Ishikawa (cell line): ENCODE measurements around the gene ACER1.

Experiments used
- CREB1 ChIP-seq: IDR thresholded peaks from 2 replicates; pipeline ENCODE4 v1.6.1; 2012; ENCODE audit warnings: low read depth
- FOXM1 ChIP-seq: IDR thresholded peaks from 2 replicates; pipeline ENCODE4 v1.6.1; 2012; ENCODE audit warnings: low read depth, borderline replicate concordance
- RAD21 ChIP-seq: IDR thresholded peaks from 2 replicates; pipeline ENCODE4 v1.6.1; 2012; ENCODE audit warnings: low read depth
- TAF1 ChIP-seq: IDR thresholded peaks from 2 replicates; pipeline ENCODE4 v1.6.1; 2012; ENCODE audit warnings: low read depth, mild to moderate bottlenecking
- TEAD4 ChIP-seq: IDR thresholded peaks from 2 replicates; pipeline ENCODE4 v1.6.1; 2012
- USF1 ChIP-seq: IDR thresholded peaks from 2 replicates; pipeline ENCODE4 v1.6.1; 2012

- TF ChIP-seq TEAD4 (no peak), FOXM1 (no peak), USF1 (no peak), CREB1 (no peak), RAD21 (peak; percentile 35; the same call in 1 of the 2 replicates), TAF1 (no peak)
These were observed 20.8 kb upstream of the ACER1 start for GRCh38 chr19:6354098-6354674.
